HEK293T (cell line): ENCODE measurements around the gene GRK1.

Experiments
- CTCF ChIA-PET: fragments of 350-600 bp; formaldehyde crosslinking; extraction: SDS; loops from one replicate; lab custom pipeline; 2021; ENCODE audit warnings: antibody characterized with exemption, inconsistent platforms; lab: Yijun Ruan, JAX
- POLR2A ChIA-PET: fragments of 350-600 bp; formaldehyde crosslinking; extraction: SDS; loops from one replicate; lab custom pipeline; 2020; ENCODE audit warnings: antibody characterized with exemption, inconsistent platforms; lab: Yijun Ruan, JAX
- DNase-seq: peaks from one replicate; pipeline ENCODE4 v3.0.0; 2012; ENCODE audit warnings: mixed read lengths; ENCODE audit errors: extremely low spot score
- ARNT ChIP-seq: fragments of 450-650 bp; IDR thresholded peaks from 2 replicates; pipeline ENCODE4 v1.6.1; 2017; ENCODE audit warnings: mild to moderate bottlenecking
- BHLHE40 ChIP-seq: fragments of 450-650 bp; IDR thresholded peaks from 2 replicates; pipeline ENCODE4 v1.6.1; 2016; ENCODE audit warnings: mild to moderate bottlenecking, moderate library complexity, borderline replicate concordance
- CTBP1 ChIP-seq: fragments of 450-650 bp; IDR thresholded peaks from 2 replicates; pipeline ENCODE4 v1.6.1; 2016; ENCODE audit warnings: borderline replicate concordance
- ELF4 ChIP-seq: fragments of 450-650 bp; IDR thresholded peaks from 2 replicates; pipeline ENCODE4 v1.6.1; 2017; ENCODE audit warnings: antibody characterized with exemption
- FOXA1 ChIP-seq: fragments of 450-650 bp; IDR thresholded peaks from 2 replicates; pipeline ENCODE4 v1.6.1; 2016; ENCODE audit warnings: mild to moderate bottlenecking
- FOXK2 ChIP-seq: fragments of 450-650 bp; IDR thresholded peaks from 2 replicates; pipeline ENCODE4 v1.6.1; 2016; ENCODE audit warnings: mild to moderate bottlenecking
- FOXM1 ChIP-seq: fragments of 450-650 bp; IDR thresholded peaks from 2 replicates; pipeline ENCODE4 v1.6.1; 2017; ENCODE audit warnings: mild to moderate bottlenecking, borderline replicate concordance
- HDGF ChIP-seq: fragments of 450-650 bp; IDR thresholded peaks from 2 replicates; pipeline ENCODE4 v1.6.1; 2017; ENCODE audit warnings: antibody characterized with exemption, borderline replicate concordance
- L3MBTL2 ChIP-seq: fragments of 450-650 bp; conservative IDR thresholded peaks from 2 replicates; pipeline ENCODE4 v1.6.1; 2016; ENCODE audit warnings: mild to moderate bottlenecking
- LEF1 ChIP-seq: fragments of 450-650 bp; IDR thresholded peaks from 2 replicates; pipeline ENCODE4 v1.6.1; 2017; ENCODE audit warnings: mild to moderate bottlenecking, borderline replicate concordance
- NFRKB ChIP-seq: fragments of 450-650 bp; IDR thresholded peaks from 2 replicates; pipeline ENCODE4 v1.6.1; 2016; ENCODE audit warnings: mild to moderate bottlenecking, moderate library complexity
- SP1 ChIP-seq: fragments of 450-650 bp; IDR thresholded peaks from 2 replicates; pipeline ENCODE4 v1.6.1; 2017
- SUZ12 ChIP-seq: fragments of 450-650 bp; IDR thresholded peaks from 2 replicates; pipeline ENCODE4 v1.6.1; 2016; ENCODE audit warnings: mild to moderate bottlenecking
- TARDBP ChIP-seq: fragments of 450-650 bp; IDR thresholded peaks from 2 replicates; pipeline ENCODE4 v1.6.1; 2016
- ZNF384 ChIP-seq: fragments of 450-650 bp; IDR thresholded peaks from 2 replicates; pipeline ENCODE4 v1.6.1; 2016
- TF ChIP-seq, protein P1 (sequence below): fragments of 450-650 bp; IDR thresholded peaks from 2 replicates; pipeline ENCODE4 v1.6.1; 2016

Gene GRK1

GRCh38 chr13:113637262-113638160 is 29.5 kb upstream of the GRK1 start:
- ChIA-PET CTCF (no interaction called here), POLR2A (no interaction called here)
- TF ChIP-seq SUZ12 = no peak
- TF ChIP-seq CTBP1 = no peak
- no peak for TF ChIP-seq FOXM1
- TF ChIP-seq FOXA1 = no peak
- TF ChIP-seq SP1 = no peak
- no peak for TF ChIP-seq HDGF
- no peak for TF ChIP-seq FOXK2
- no peak for DNase-seq

DNA sequence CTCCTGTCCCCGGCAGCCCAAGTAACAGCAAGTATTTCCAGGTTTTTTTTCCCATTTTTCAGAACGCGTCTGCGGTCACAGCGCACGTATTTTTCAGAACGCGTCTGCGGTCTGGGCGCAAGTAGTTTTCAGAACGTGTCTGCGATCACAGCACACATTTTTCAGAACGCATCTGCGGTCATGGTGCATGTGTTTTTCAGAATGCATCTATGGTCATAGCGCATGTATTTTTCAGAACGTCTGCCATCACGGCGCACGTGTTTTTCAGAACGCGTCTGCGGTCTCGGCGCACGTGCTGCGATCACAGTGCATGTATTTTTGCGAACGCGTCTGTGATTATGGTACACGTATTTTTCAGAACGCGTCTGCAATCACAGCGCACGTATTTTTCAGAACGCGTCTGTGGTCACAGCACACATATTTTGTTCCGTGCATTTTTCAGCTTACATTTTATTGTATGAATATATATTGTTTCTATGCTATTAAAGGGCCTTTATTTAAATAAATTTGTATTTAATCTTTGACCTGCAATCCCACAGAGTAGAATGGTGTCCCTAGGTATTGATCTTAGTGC is 28.8 kb upstream of the GRK1 start:
- ChIA-PET POLR2A (no interaction called here), CTCF (no interaction called here)
- TF ChIP-seq CTBP1 = no peak
- TF ChIP-seq SP1 = no peak
- no peak for TF ChIP-seq ZNF384
- no peak for TF ChIP-seq FOXM1
- TF ChIP-seq HDGF = no peak
- no peak for TF ChIP-seq TARDBP
- no peak for TF ChIP-seq LEF1
- no peak for TF ChIP-seq SUZ12
- TF ChIP-seq ARNT = no peak
- no peak for TF ChIP-seq ELF4
- no peak for TF ChIP-seq L3MBTL2
- TF ChIP-seq FOXK2 = no peak
- TF ChIP-seq BHLHE40 = no peak
- no peak for TF ChIP-seq NFRKB
- TF ChIP-seq, protein P1, sequence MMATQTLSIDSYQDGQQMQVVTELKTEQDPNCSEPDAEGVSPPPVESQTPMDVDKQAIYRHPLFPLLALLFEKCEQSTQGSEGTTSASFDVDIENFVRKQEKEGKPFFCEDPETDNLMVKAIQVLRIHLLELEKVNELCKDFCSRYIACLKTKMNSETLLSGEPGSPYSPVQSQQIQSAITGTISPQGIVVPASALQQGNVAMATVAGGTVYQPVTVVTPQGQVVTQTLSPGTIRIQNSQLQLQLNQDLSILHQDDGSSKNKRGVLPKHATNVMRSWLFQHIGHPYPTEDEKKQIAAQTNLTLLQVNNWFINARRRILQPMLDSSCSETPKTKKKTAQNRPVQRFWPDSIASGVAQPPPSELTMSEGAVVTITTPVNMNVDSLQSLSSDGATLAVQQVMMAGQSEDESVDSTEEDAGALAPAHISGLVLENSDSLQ = no peak
- no peak for TF ChIP-seq FOXA1
- DNase-seq = no peak

DNA sequence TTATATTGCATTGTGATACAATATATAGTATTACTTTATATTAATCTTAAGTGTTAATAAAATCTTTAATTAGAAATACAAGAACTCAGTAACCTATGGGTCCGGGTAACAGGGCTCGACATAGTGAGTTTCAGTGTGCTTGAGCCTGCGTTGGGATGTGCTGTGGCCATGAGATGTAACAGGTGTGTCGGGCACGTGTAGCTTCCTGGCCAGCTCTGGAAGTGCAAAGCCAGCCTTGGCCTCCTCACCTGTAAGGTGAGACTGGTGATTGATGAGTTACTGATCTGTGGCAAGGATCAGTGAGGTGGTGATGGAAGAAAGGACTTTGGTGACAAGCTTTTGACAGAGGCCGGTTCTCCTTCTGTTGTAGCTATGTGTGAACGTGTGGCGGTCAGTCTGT is 28.2 kb upstream of the GRK1 start:
- ChIA-PET CTCF (no interaction called here), POLR2A (no interaction called here)
- no peak for TF ChIP-seq FOXK2
- no peak for TF ChIP-seq ZNF384
- no peak for TF ChIP-seq SP1
- TF ChIP-seq ARNT = no peak
- TF ChIP-seq CTBP1 = no peak
- TF ChIP-seq BHLHE40 = no peak
- no peak for TF ChIP-seq TARDBP
- TF ChIP-seq FOXM1 = no peak
- TF ChIP-seq ELF4 = no peak
- no peak for TF ChIP-seq HDGF
- no peak for TF ChIP-seq LEF1
- DNase-seq = no peak

- CTCF ChIA-PET = no interaction called here
- POLR2A ChIA-PET = no interaction called here
- DNase-seq = no peak
- TF ChIP-seq FOXA1 = no peak
- no peak for TF ChIP-seq LEF1
- no peak for TF ChIP-seq BHLHE40
- no peak for TF ChIP-seq NFRKB
- no peak for TF ChIP-seq ELF4
- TF ChIP-seq L3MBTL2 = no peak
- no peak for TF ChIP-seq CTBP1
- TF ChIP-seq SP1 = no peak
- TF ChIP-seq HDGF = no peak
- no peak for TF ChIP-seq FOXM1
- TF ChIP-seq FOXK2 = no peak
- no peak for TF ChIP-seq SUZ12
- TF ChIP-seq, protein P1 = no peak
Measured at GRCh38 chr13:113639616-113640262, 27.3 kb upstream of the GRK1 start.

DNA sequence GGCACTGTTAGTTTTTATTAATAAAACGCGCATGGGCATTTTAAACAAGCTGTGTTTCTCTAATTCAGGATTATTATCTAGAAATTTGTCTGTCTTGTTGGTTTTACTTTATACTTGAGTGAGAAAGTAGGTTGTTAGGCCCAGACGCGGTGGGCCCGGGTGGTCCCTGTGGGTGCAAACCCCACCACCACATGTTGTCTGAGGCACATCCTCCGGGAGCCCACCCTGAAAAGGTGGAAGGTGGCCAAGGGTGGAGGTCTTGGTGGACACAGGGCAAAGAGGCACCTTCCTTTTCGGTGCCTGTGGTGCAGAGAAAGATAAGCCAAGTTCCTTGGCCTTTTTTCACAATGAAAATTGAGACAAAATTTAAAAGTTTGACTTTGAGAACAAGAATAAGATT is 25.6 kb upstream of the GRK1 start:
- ChIA-PET POLR2A (no interaction called here), CTCF (no interaction called here)
- no peak for TF ChIP-seq ELF4
- TF ChIP-seq FOXK2 = no peak
- TF ChIP-seq LEF1 = no peak
- no peak for TF ChIP-seq SUZ12
- TF ChIP-seq FOXM1 = no peak
- TF ChIP-seq BHLHE40 = no peak
- no peak for TF ChIP-seq CTBP1
- TF ChIP-seq L3MBTL2 = no peak
- TF ChIP-seq HDGF = no peak
- TF ChIP-seq SP1 = no peak
- no peak for DNase-seq

- ChIA-PET CTCF (no interaction called here), POLR2A (no interaction called here)
- no peak for DNase-seq
- TF ChIP-seq L3MBTL2 (peak; percentile 50), NFRKB (no peak)
Measured at GRCh38 chr13:113642563-113642962, 24.5 kb upstream of the GRK1 start.
